ENCODE results near the gene CTSD. TPM values are rescaled to one million over a fixed set of nuclear protein-coding genes. Genes with fewer than 3 reads are reported as not detected.

Gene CTSD
- total and polyA plus RNA-seq, 2 of the 4 experiments (the other 2 are of a cell fraction) = 39.8 to 166 TPM

DNA sequence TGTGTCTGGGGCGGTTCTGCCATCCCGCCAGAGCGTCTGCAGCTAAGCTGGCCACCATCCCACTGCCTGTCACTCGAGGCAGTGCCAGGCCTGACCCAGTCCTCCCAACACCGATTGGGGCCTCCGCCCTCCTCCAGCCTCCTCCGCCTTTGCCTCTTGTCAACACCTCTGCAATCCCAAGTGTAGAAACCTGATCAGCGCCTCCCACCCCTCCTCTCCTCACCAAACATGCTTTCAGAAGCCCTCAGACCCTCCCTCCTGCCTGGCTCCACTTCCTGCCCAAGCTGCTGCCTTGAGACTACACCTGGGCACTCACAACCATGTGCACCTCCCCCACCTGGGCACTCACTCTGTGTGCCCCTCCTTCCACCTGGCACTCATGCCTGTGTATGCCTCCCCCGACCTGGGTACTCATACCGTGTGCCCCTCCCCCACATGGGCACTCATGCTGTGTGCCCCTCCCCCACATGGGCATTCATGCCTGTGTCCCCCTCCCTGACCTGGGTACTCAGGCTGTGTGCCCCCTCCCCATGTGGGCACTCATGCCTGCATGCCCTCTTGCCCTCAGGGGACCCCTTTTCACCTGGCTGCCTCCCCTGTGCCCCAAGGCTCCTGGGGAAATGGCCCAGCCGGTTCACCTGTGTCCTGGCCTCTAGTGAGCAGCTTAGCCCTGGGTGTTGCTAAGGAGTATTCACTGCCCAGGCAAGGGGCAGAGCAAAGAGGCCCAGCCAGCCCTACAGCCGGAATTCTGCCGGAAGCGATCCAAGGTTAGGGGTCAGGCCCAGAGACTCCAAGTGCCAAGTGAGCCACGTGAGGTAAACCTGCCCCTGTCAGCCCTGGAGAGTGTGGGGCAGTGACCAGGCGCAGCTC lies 7.8 kb downstream of the CTSD start:
- no peak overlapping the region for H2BK5ac ChIP-seq (ENCODE audit: low read depth, low read length, poor library complexity, severe bottlenecking)
- H3K27ac ChIP-seq (ENCODE audit: insufficient read depth, low read length) = no peak overlapping the region
- H3K18ac ChIP-seq (ENCODE audit: low read depth, low read length) = no peak overlapping the region
- H3K79me1 ChIP-seq (ENCODE audit: low read depth in 1 of 2, low read length in 2 of 2) = peaks cover 0 to 19% of the 10 kb centered on the region in 2 experiments; a peak in 2 of 4 replicates
- ATAC-seq (ENCODE audit: low read depth) (no peak), DNase-seq (no peak)
- ChIA-PET POLR2A (ENCODE audit: unreplicated experiment) (no interaction called here), CTCF (no interaction called here)
- no peak overlapping the region for H2BK15ac ChIP-seq (ENCODE audit: low read depth, low read length)
- WGBS, 2 experiments (ENCODE audit: extremely low coverage in 2 of 2, insufficient read length in 1 of 2) = 82% methylated on average over 7 of the region's 16 CpGs; no CpG with 5 or more reads in 1 of the 2 experiments
- H2AFZ ChIP-seq (replicated peaks; ENCODE audit: low read length, poor library complexity) = peak overlapping the region; percentile 32
- no peak overlapping the region for H3K9ac ChIP-seq (ENCODE audit: low read depth, low read length)
- no peak overlapping the region for H3K23ac ChIP-seq (ENCODE audit: low read depth, low read length)
- TF ChIP-seq MXI1 (IDR thresholded peaks at IDR 0.05; ENCODE audit: borderline replicate concordance, low read depth, low read length) (no peak), MAFK (IDR thresholded peaks at IDR 0.05; ENCODE audit: low read depth, low read length) (no peak), RFX5 (IDR thresholded peaks at IDR 0.05; ENCODE audit: low read depth, low read length) (no peak), POLR2A (IDR thresholded peaks at IDR 0.05; ENCODE audit: low read depth, low read length) (no peak), NFE2L2 (IDR thresholded peaks at IDR 0.05; ENCODE audit: low read depth, low read length) (no peak), CHD1 (IDR thresholded peaks at IDR 0.05; ENCODE audit: low read depth, low read length) (no peak)
- H2BK20ac ChIP-seq (ENCODE audit: low read depth, low read length) = no peak overlapping the region
- H4K8ac ChIP-seq (ENCODE audit: low read depth in 2 of 2, low read length in 2 of 2) = no peak overlapping the region
- H3K4me3 ChIP-seq (ENCODE audit: insufficient read depth, low read depth, low read length) = no peak overlapping the region
- H2AK9ac ChIP-seq (replicated peaks; ENCODE audit: low read depth, low read length, poor library complexity) = no peak overlapping the region
- H3K14ac ChIP-seq (replicated peaks; ENCODE audit: low read depth, low read length) = no peak overlapping the region
- H3K4ac ChIP-seq (ENCODE audit: low read depth, low read length) = no peak overlapping the region
- dilution Hi-C loops (cut with HindIII; ENCODE audit: low sequenced_read_pairs, unreplicated experiment) (no loop called here), in situ Hi-C loops (cut with MboI; ENCODE audit: low sequenced_read_pairs) (no loop called here), intact Hi-C loops (cut with micrococcal nuclease) (no loop called here)
- H3K9me3 ChIP-seq (ENCODE audit: control insufficient read depth, insufficient read depth, low read length) = no peaks in the 10 kb centered on the region
- no TSS peak for BruUV-seq (replicated peaks)
- H3K9me1 ChIP-seq (ENCODE audit: insufficient read depth, low read length) = no peaks in the 10 kb centered on the region
- H3K36me3 ChIP-seq (ENCODE audit: control insufficient read depth, insufficient read depth, low read length) = peaks cover 44% of the 10 kb centered on the region; the same call in 1 of the 2 replicates
- no peak overlapping the region for H4K5ac ChIP-seq (ENCODE audit: low read depth, low read length)
- H4K20me1 ChIP-seq (ENCODE audit: insufficient read depth, low read length) = peaks cover 16% of the 10 kb centered on the region
- H3K4me1 ChIP-seq (ENCODE audit: control insufficient read depth, insufficient read depth, low read length) = peaks cover 10% of the 10 kb centered on the region
- H4K91ac ChIP-seq (ENCODE audit: insufficient read depth, low read depth, low read length) = no peak overlapping the region
- no peak overlapping the region for H2BK120ac ChIP-seq (ENCODE audit: low read depth, low read length)
- H2AK5ac ChIP-seq (ENCODE audit: low read depth, low read length) = no peak overlapping the region
- no peak overlapping the region for H3K4me2 ChIP-seq (ENCODE audit: low read depth, low read length)
- no peaks in the 10 kb centered on the region for H3K27me3 ChIP-seq (ENCODE audit: control insufficient read depth, insufficient read depth, low read length)
- H3K56ac ChIP-seq (ENCODE audit: extremely low read depth, insufficient read depth, low read length) = no peak overlapping the region

Data from IMR-90 (cell line).